Neural cell (in vitro differentiated cells): Measurements from ENCODE around the gene METTL2B. TPM values are rescaled to one million over a fixed set of nuclear protein-coding genes. Genes with fewer than 3 reads are reported as not detected.
"Not testable (repeated sequence)": the region's sequence is repeated elsewhere in the genome, so short reads cannot be mapped to it uniquely, and the experiment has no call there.

ENCODE experiments used
- H2AFZ ChIP-seq: fragments of 200-600, 300-800 bp; sonication (generic), shearing (Covaris generic); 2 replicates; pipeline ENCODE4 v1.6.0; 2014; ENCODE audit warnings: low read depth, mild to moderate bottlenecking, antibody characterized with exemption, low read length, moderate library complexity
- H3F3A ChIP-seq: fragments of 200-600 bp; shearing (Covaris generic); 2 replicates; pipeline ENCODE4 v1.6.1; 2016; ENCODE audit warnings: mild to moderate bottlenecking, moderate library complexity, mixed read lengths, antibody characterized with exemption, low read length; ENCODE audit not compliant: insufficient read depth, poor library complexity, severe bottlenecking
- H3K27ac ChIP-seq: fragments of 200-600, 300-800 bp; sonication (generic), shearing (Covaris generic); 2 replicates; pipeline ENCODE4 v1.5.1; 2014; ENCODE audit warnings: mild to moderate bottlenecking, low read length, moderate library complexity
- H3K27me3 ChIP-seq: fragments of 300-800, 200-600 bp; sonication (generic), shearing (Covaris generic); 2 replicates; pipeline ENCODE4 v1.6.0; 2014; ENCODE audit warnings: mild to moderate bottlenecking, low read depth, low read length, moderate library complexity; ENCODE audit not compliant: insufficient read depth
- H3K36me3 ChIP-seq: fragments of 300-800, 200-600 bp; sonication (generic), shearing (Covaris generic); 2 replicates; pipeline ENCODE4 v1.5.1; 2014; ENCODE audit warnings: mild to moderate bottlenecking, antibody characterized with exemption, low read length, moderate library complexity; ENCODE audit not compliant: insufficient read depth
- H3K4me2 ChIP-seq: fragments of 300-800, 200-600 bp; sonication (generic), shearing (Covaris generic); 2 replicates; pipeline ENCODE4 v1.6.0; 2014; ENCODE audit warnings: mild to moderate bottlenecking, low read length
- H3K4me3 ChIP-seq: fragments of 300-800, 200-600 bp; sonication (generic), shearing (Covaris generic); 2 replicates; pipeline ENCODE4 v1.5.1; 2014; ENCODE audit warnings: mild to moderate bottlenecking, low read length, moderate library complexity
- H3K79me2 ChIP-seq: fragments of 200-600 bp; shearing (Covaris generic); replicated peaks from 2 replicates; pipeline ENCODE4 v1.6.0; 2014; ENCODE audit warnings: mild to moderate bottlenecking, low read length, moderate library complexity; ENCODE audit not compliant: insufficient read depth
- H3K9ac ChIP-seq: fragments of 300-800, 200-600 bp; sonication (generic), shearing (Covaris generic); 2 replicates; pipeline ENCODE4 v1.6.1; 2016; ENCODE audit warnings: mild to moderate bottlenecking, low read length, mixed read lengths
- H3K9me2 ChIP-seq: fragments of 200-600 bp; shearing (Covaris generic); 2 replicates; pipeline ENCODE4 v1.6.1; 2016; ENCODE audit warnings: mild to moderate bottlenecking, low read length, mixed read lengths; ENCODE audit not compliant: insufficient read depth
- H3K9me3 ChIP-seq: fragments of 200-600, 300-800 bp; sonication (generic), shearing (Covaris generic); 2 replicates; pipeline ENCODE4 v1.6.1; 2016; ENCODE audit warnings: mild to moderate bottlenecking, mixed run types, low read length, moderate library complexity, mixed read lengths
- H4K20me1 ChIP-seq: fragments of 200-600 bp; shearing (Covaris generic); 2 replicates; pipeline ENCODE4 v1.6.1; 2016; ENCODE audit warnings: mild to moderate bottlenecking, mixed run types; ENCODE audit not compliant: insufficient read depth
- EP300 ChIP-seq: fragments of 450-650 bp; conservative IDR thresholded peaks from 2 replicates; pipeline ENCODE4 v1.6.1; 2014; ENCODE audit warnings: antibody characterized with exemption, mild to moderate bottlenecking, moderate library complexity; ENCODE audit not compliant: poor library complexity, severe bottlenecking
- EZH2 ChIP-seq: fragments of 200-600, 300-800 bp; shearing (Covaris generic), sonication (generic); IDR thresholded peaks from 2 replicates; pipeline ENCODE4 v1.6.1; 2014; ENCODE audit warnings: antibody characterized with exemption, low read length, borderline replicate concordance, mild to moderate bottlenecking; ENCODE audit not compliant: insufficient read depth, poor library complexity, severe bottlenecking
- MXI1 ChIP-seq: fragments of 450-650 bp; conservative IDR thresholded peaks from 2 replicates; pipeline ENCODE4 v1.6.1; 2014; ENCODE audit warnings: antibody characterized with exemption, mild to moderate bottlenecking; ENCODE audit not compliant: poor library complexity, severe bottlenecking
- POLR2AphosphoS5 ChIP-seq: IDR thresholded peaks from 2 replicates; pipeline ENCODE4 v1.6.1; 2012
- SMC3 ChIP-seq: fragments of 450-650 bp; conservative IDR thresholded peaks from 2 replicates; pipeline ENCODE4 v1.6.1; 2014; ENCODE audit warnings: antibody characterized with exemption, mild to moderate bottlenecking, moderate library complexity; ENCODE audit not compliant: poor library complexity
- polyA plus RNA-seq: library from polyadenylated mRNA; depleted of rRNA; stranded (reverse); fragments of >200 nt; gene quantifications from 2 replicates; pipeline ENCODE4 v1.2.3, GENCODE V29; 2014
- TF ChIP-seq, protein P1 (sequence below): IDR thresholded peaks from 2 replicates; pipeline ENCODE4 v1.6.1; 2012; ENCODE audit warnings: borderline replicate concordance

METTL2B gene
- polyA plus RNA-seq, 1 donor from 2014 or later, result 43.0 TPM

GRCh38 chr7:128462460-128462859, 14.1 kb upstream of the METTL2B start:
- Histone ChIP-seq H3K27me3 (no peaks in the 10 kb centered on the region), H3F3A (no peaks in the 10 kb centered on the region), H3K79me2 (no peaks in the 10 kb centered on the region), H3K4me3 (no peak overlapping the region), H2AFZ (no peak overlapping the region), H3K9me2 (no peaks in the 10 kb centered on the region), H3K36me3 (no peaks in the 10 kb centered on the region), H3K27ac (no peak overlapping the region), H3K9ac (no peak overlapping the region), H3K9me3 (no peaks in the 10 kb centered on the region), H3K4me2 (no peak overlapping the region), H4K20me1 (no peaks in the 10 kb centered on the region)
- TF ChIP-seq POLR2AphosphoS5 (no peak), EP300 (no peak), EZH2 (no peak), MXI1 (no peak), SMC3 (no peak)
- TF ChIP-seq, protein P1, sequence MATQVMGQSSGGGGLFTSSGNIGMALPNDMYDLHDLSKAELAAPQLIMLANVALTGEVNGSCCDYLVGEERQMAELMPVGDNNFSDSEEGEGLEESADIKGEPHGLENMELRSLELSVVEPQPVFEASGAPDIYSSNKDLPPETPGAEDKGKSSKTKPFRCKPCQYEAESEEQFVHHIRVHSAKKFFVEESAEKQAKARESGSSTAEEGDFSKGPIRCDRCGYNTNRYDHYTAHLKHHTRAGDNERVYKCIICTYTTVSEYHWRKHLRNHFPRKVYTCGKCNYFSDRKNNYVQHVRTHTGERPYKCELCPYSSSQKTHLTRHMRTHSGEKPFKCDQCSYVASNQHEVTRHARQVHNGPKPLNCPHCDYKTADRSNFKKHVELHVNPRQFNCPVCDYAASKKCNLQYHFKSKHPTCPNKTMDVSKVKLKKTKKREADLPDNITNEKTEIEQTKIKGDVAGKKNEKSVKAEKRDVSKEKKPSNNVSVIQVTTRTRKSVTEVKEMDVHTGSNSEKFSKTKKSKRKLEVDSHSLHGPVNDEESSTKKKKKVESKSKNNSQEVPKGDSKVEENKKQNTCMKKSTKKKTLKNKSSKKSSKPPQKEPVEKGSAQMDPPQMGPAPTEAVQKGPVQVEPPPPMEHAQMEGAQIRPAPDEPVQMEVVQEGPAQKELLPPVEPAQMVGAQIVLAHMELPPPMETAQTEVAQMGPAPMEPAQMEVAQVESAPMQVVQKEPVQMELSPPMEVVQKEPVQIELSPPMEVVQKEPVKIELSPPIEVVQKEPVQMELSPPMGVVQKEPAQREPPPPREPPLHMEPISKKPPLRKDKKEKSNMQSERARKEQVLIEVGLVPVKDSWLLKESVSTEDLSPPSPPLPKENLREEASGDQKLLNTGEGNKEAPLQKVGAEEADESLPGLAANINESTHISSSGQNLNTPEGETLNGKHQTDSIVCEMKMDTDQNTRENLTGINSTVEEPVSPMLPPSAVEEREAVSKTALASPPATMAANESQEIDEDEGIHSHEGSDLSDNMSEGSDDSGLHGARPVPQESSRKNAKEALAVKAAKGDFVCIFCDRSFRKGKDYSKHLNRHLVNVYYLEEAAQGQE, result no peak

DNA sequence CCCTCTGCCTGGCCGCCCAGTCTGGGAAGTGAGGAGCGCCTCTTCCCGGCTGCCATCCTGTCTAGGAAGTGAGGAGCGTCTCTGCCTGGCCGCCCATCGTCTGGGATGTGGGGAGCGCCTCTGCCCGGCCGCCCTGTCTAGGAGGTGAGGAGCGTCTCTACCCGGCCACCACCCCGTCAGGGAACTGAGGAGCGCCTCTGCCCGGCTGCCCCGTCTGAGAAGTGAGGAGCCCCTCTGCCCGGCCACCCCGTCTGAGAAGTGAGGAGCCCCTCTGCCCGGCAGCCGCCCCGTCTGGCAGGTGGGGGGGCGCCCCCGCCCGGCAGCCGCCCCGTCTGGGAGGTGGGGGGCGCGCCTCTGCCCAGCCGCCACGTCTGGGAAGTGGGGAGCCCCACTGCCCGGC, 13.2 kb upstream of the METTL2B start:
- not testable (repeated sequence) for H3K27ac ChIP-seq, H3K9ac ChIP-seq, H3K27me3 ChIP-seq, H3K36me3 ChIP-seq, H3K9me3 ChIP-seq, H2AFZ ChIP-seq, H3K4me3 ChIP-seq, H3K9me2 ChIP-seq, H3K79me2 ChIP-seq, H3K4me2 ChIP-seq, H3F3A ChIP-seq, H4K20me1 ChIP-seq

- H3K27ac ChIP-seq, H3K4me3 ChIP-seq, H4K20me1 ChIP-seq, H3K9me2 ChIP-seq, H3K4me2 ChIP-seq, H3K36me3 ChIP-seq, H3F3A ChIP-seq, H3K27me3 ChIP-seq, H3K79me2 ChIP-seq, H2AFZ ChIP-seq, H3K9me3 ChIP-seq, H3K9ac ChIP-seq: not testable (repeated sequence)
These were observed 12.6 kb upstream of the METTL2B start for GRCh38 chr7:128463933-128464332.

DNA sequence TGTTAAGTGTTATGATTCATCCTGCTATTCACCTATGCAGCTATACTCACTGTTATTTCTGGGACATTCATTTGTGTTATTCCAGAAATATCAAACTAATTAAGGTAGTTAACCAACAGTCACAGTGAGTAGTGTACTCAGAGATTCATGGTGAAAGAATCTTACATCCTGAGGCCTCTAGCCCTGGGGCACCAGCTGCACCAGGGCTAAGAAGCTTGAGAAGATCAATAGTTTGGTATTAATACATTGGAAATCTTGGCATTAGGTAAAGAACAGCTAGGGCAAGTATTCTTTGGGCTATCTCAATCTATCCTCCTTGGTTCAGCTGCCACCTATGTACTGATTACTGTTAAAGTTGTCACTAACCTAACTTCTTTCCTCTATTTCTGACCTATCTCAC, 9.7 kb upstream of the METTL2B start:
- H2AFZ ChIP-seq, H3K36me3 ChIP-seq, H3K9me3 ChIP-seq, H3K9ac ChIP-seq, H3K27me3 ChIP-seq, H3K79me2 ChIP-seq, H3F3A ChIP-seq, H3K27ac ChIP-seq, H3K4me3 ChIP-seq, H4K20me1 ChIP-seq, H3K4me2 ChIP-seq, H3K9me2 ChIP-seq: not testable (repeated sequence)

- not testable (repeated sequence) for H3K9me2 ChIP-seq, H3K36me3 ChIP-seq, H3F3A ChIP-seq, H3K27me3 ChIP-seq, H3K9me3 ChIP-seq, H3K79me2 ChIP-seq, H4K20me1 ChIP-seq
- Histone ChIP-seq H3K4me3 (peak overlapping the region; percentile 71), H3K9ac (peak overlapping the region; percentile 83), H3K27ac (peak overlapping the region; percentile 83), H2AFZ (peak overlapping the region; percentile 40), H3K4me2 (peak overlapping the region; percentile 86)
These were observed 765 bp downstream of the METTL2B start for GRCh38 chr7:128477336-128477690.

DNA sequence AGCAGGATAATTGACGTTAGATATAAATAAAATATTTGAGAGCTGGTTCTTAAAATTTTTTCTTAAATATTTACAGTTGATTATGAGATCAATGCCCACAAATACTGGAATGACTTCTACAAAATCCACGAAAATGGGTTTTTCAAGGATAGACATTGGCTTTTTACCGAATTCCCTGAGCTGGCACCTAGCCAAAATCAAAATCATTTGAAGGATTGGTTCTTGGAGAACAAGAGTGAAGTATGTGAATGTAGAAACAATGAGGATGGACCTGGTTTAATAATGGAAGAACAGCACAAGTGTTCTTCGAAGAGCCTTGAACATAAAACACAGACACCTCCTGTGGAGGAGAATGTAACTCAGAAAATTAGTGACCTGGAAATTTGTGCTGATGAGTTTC, 2.5 kb downstream of the METTL2B start:
- not testable (repeated sequence) for H2AFZ ChIP-seq, H3K27me3 ChIP-seq, H3K27ac ChIP-seq, H3K9me2 ChIP-seq, H3K9ac ChIP-seq, H3K9me3 ChIP-seq, H3K36me3 ChIP-seq, H3K4me2 ChIP-seq, H4K20me1 ChIP-seq, H3K79me2 ChIP-seq, H3F3A ChIP-seq
- H3K4me3 ChIP-seq, result peak overlapping the region; percentile 45
